Stromal cell of bone marrow (primary cell): ENCODE measurements around the gene GPR50.

ENCODE experiments used
- DNase-seq: peaks from one replicate; pipeline ENCODE4 v3.0.0-alpha.2; 2012; ENCODE audit warnings: low read depth

Gene GPR50

GRCh38 chrX:151176231-151176750, at the start of gene GPR50:
TSS of gene GPR50 (plus strand) at chrX:151176584. CDS start at chrX:151176722, 138 bp downstream.
- DNase-seq = no peak

GRCh38 chrX:151132531-151132930, 43.9 kb upstream of the GPR50 start:
- no peak for DNase-seq

- DNase-seq = peak; percentile 18
Observed at GRCh38 chrX:151151665-151152267, 24.6 kb upstream of the GPR50 start.

- peak; percentile 5 for DNase-seq
Observed at GRCh38 chrX:151153086-151153485, 23.3 kb upstream of the GPR50 start.

- no peak for DNase-seq
Observed at GRCh38 chrX:151153667-151154066, 22.7 kb upstream of the GPR50 start.

- no peak for DNase-seq
Observed at GRCh38 chrX:151155234-151155633, 21.1 kb upstream of the GPR50 start.

GRCh38 chrX:151161690-151162089, 14.7 kb upstream of the GPR50 start:
- DNase-seq = no peak

- DNase-seq = no peak
Observed at GRCh38 chrX:151167791-151168345, 8.5 kb upstream of the GPR50 start.

GRCh38 chrX:151169783-151170182, 6.6 kb upstream of the GPR50 start:
- no peak for DNase-seq

- DNase-seq = no peak
Observed at GRCh38 chrX:151174581-151175282, 1.7 kb upstream of the GPR50 start.

GRCh38 chrX:151175283-151176062, 911 bp upstream of the GPR50 start:
- no peak for DNase-seq

GRCh38 chrX:151177141-151178027, 1.0 kb downstream of the GPR50 start:
- DNase-seq = no peak

GRCh38 chrX:151178746-151179145, 2.4 kb downstream of the GPR50 start:
- DNase-seq = no peak

GRCh38 chrX:151180400-151180799, 4.0 kb downstream of the GPR50 start:
- DNase-seq = no peak

- DNase-seq = no peak
Observed at GRCh38 chrX:151181088-151181487, 4.7 kb downstream of the GPR50 start.

- no peak for DNase-seq
Observed at GRCh38 chrX:151183233-151183753, 6.9 kb downstream of the GPR50 start.

GRCh38 chrX:151183912-151184565, 7.7 kb downstream of the GPR50 start:
- no peak for DNase-seq

- DNase-seq = no peak
Observed at GRCh38 chrX:151184705-151185104, 8.3 kb downstream of the GPR50 start.

- DNase-seq = no peak
Observed at GRCh38 chrX:151206871-151207270, 30.5 kb downstream of the GPR50 start.

- no peak for DNase-seq
Observed at GRCh38 chrX:151225843-151226242, 49.5 kb downstream of the GPR50 start.

GRCh38 chrX:151226941-151227340, 50.6 kb downstream of the GPR50 start:
- DNase-seq = no peak
